ENCODE measurements around the gene RPGR. TPM values are rescaled to one million over a fixed set of nuclear protein-coding genes. Genes with fewer than 3 reads are reported as not detected.
A peak's percentile ranks its signal among the peaks of the same experiment; 100 is the strongest.

The RPGR gene, protein sequence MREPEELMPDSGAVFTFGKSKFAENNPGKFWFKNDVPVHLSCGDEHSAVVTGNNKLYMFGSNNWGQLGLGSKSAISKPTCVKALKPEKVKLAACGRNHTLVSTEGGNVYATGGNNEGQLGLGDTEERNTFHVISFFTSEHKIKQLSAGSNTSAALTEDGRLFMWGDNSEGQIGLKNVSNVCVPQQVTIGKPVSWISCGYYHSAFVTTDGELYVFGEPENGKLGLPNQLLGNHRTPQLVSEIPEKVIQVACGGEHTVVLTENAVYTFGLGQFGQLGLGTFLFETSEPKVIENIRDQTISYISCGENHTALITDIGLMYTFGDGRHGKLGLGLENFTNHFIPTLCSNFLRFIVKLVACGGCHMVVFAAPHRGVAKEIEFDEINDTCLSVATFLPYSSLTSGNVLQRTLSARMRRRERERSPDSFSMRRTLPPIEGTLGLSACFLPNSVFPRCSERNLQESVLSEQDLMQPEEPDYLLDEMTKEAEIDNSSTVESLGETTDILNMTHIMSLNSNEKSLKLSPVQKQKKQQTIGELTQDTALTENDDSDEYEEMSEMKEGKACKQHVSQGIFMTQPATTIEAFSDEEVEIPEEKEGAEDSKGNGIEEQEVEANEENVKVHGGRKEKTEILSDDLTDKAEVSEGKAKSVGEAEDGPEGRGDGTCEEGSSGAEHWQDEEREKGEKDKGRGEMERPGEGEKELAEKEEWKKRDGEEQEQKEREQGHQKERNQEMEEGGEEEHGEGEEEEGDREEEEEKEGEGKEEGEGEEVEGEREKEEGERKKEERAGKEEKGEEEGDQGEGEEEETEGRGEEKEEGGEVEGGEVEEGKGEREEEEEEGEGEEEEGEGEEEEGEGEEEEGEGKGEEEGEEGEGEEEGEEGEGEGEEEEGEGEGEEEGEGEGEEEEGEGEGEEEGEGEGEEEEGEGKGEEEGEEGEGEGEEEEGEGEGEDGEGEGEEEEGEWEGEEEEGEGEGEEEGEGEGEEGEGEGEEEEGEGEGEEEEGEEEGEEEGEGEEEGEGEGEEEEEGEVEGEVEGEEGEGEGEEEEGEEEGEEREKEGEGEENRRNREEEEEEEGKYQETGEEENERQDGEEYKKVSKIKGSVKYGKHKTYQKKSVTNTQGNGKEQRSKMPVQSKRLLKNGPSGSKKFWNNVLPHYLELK
- total RNA-seq (2014; rRNA removed; shearing (Covaris generic)), result 6.9 and 7.2 TPM in 2 replicates
- 6.7 and 9.9 TPM in 2 replicates for polyA plus RNA-seq (2015; cell fraction: cytosol; rRNA removed)
- 15.5 and 16.1 TPM in 2 replicates for polyA plus RNA-seq (2015; cell fraction: nucleus; rRNA removed)

GRCh38 chrX:38327007-38327774 is at the start of gene RPGR:
Gene RPGR, minus strand, starts transcription at chrX:38327509. Its CDS starts 142 bp downstream, at chrX:38327367.
- DNase-seq (ENCODE audit: low read depth), result peak; percentile 89

GRCh38 chrX:38376747-38377146 is 49.4 kb upstream of the RPGR start:
- no peak for DNase-seq (ENCODE audit: low read depth)

GRCh38 chrX:38375891-38376290 is 48.6 kb upstream of the RPGR start:
- peak; percentile 0 for DNase-seq (ENCODE audit: low read depth)

GRCh38 chrX:38374431-38374830 is 47.1 kb upstream of the RPGR start:
- DNase-seq (ENCODE audit: low read depth), result no peak

DNA sequence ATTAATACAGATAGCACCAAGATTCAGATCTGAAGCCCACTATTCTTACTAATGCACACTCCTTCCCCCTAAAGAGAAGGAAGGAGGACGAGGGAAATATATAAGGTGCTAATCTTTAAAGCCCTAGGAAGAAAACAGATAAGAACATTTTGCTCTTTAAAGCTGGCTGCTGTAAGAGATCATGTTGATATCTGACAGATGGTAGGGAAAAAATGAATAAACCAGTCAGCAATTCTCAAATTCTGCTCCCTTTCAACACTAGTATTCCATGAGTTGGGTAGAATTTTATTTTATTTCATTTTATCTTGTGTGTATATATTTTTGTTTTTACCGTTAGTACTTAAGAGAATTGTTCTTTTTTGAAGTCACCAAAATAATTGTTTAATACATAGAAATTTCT is 44.3 kb upstream of the RPGR start:
- DNase-seq (ENCODE audit: low read depth), result no peak

- no peak for DNase-seq (ENCODE audit: low read depth)
Measured at GRCh38 chrX:38368774-38369173, 41.5 kb upstream of the RPGR start.

DNA sequence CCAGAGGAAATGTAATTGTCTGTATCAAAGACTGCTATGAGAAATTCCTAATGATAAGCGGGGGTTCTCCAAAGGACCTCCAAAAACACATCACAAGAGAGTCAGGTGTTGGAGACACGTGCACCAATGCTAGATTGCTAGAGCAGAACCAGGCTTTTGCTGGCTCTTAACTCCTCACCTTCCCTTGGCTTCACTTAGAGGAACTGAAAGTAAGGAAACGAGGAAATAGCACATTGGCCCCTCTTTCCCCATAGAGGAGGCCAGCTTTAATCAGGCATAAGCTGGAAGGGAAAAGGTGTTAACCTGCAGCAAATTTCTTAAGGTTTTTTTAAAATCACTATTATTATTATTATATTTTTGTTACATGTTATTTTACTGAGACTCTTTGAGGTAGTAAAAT is 38.6 kb upstream of the RPGR start:
- DNase-seq (ENCODE audit: low read depth), result no peak

DNA sequence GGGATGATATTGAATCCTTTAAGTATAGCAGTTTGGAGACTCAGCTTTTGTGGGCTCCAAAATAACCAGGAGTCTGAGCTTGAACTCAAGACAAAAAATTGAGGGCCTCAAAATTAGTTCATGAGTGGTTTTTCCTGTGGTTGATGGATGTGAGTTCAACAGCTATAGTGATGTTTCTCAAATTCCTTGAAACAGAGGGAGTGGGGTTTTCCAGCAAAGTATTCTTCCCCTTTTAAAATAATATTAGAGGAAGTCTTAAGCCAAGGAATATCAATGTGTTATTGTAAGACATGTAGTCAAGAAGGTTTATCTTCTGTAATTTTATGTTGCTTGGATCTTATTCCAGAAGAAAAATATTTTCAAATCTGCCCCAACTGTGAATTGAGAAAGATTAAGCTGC is 35.7 kb upstream of the RPGR start:
- DNase-seq (ENCODE audit: low read depth), result no peak

GRCh38 chrX:38357747-38358673 is 30.7 kb upstream of the RPGR start:
- no peak for DNase-seq (ENCODE audit: low read depth)

DNA sequence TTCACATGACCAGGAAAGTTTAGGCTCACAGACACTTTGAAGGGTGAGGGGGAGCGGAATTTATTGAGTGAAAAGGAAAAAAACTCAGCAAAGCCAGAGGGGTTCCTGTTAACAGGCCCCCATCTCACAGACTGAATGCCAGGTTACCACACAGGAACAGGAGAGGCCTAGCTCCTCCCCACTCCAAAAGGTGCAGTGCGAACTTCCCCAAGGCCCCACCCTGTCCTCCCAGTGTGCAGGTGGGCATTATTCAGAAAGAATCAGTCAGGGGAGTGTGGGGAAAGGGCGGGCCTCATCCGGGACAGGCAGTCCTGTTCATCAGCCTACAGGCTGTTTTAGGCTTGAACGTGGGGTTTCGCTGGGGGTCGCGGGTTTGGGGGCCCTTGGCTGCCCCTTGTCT is 29.1 kb upstream of the RPGR start:
- DNase-seq (ENCODE audit: low read depth), result no peak

GRCh38 chrX:38352362-38352761 is 25.1 kb upstream of the RPGR start, which contains the start of gene OTC:
Gene OTC, plus strand, starts transcription at chrX:38352604. Its CDS starts 93 bp downstream, at chrX:38352697.
- DNase-seq (ENCODE audit: low read depth), result no peak

- DNase-seq (ENCODE audit: low read depth), result no peak
Measured at GRCh38 chrX:38351346-38351745, 24.0 kb upstream of the RPGR start.

DNA sequence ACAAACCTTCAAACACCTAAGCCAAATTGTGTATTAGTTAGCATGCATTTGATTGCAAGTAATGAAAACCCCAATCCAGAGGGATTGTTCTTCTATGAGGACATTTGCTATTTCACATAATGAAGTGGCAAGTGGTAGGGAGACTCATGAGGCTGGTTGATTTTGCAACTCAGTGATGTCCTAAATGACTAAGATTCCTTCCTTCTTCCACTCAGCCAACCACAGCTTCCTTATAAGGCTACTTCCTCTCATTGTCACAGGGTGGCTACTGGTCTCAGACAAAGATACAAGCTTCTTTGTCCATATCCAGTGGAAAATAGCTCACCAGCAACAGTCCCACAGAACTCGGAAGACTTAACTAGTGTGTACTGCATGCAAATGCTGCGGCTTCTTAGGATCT is 19.8 kb upstream of the RPGR start:
- DNase-seq (ENCODE audit: low read depth), result peak; percentile 84

- no peak for DNase-seq (ENCODE audit: low read depth)
Measured at GRCh38 chrX:38346150-38346549, 18.8 kb upstream of the RPGR start.

DNA sequence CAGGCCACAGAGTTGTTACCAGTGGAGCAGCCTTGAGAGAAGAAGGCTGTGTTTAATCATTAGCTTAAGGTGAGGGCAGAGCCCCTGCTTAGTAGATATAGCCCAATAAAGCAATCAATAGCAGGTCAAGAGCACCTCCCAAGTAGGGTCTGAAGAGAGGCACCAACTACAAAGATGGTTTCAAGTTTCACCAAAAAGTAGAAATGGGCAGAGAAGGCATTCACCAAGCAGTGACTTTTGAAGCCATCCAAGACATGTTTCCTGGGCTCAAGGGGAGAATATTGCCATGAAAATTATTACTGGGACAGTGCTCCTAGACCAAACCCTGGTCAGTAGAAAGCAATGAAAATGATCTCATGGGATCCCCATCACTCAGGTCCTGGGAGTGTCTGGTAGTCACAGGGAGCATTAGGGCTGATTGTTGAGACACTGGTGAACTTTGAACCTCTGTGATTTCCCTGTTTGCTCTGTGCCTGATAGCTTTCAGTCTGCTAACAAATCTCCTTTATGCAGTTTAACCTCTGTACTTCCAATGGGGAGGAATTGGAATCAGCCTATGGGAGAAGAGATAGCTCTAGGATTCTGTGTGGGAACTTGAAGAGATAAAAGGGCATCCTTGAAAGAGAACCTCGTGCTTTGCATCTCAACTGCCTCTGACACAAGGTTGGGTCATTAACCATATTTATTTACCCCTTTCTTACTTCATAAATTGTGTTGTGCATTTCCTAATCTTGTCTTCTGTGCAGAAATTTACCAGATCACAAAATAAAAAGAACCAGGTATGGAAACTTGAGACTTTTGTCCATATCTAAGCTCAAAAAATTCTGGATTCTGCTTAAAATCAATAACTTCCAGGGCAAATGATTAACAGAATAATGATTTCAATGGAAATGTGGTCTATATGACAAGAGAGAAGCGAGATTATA is 15.8 kb upstream of the RPGR start:
- no peak for DNase-seq (ENCODE audit: low read depth)

- no peak for DNase-seq (ENCODE audit: low read depth)
Measured at GRCh38 chrX:38341442-38341841, 14.1 kb upstream of the RPGR start.

DNA sequence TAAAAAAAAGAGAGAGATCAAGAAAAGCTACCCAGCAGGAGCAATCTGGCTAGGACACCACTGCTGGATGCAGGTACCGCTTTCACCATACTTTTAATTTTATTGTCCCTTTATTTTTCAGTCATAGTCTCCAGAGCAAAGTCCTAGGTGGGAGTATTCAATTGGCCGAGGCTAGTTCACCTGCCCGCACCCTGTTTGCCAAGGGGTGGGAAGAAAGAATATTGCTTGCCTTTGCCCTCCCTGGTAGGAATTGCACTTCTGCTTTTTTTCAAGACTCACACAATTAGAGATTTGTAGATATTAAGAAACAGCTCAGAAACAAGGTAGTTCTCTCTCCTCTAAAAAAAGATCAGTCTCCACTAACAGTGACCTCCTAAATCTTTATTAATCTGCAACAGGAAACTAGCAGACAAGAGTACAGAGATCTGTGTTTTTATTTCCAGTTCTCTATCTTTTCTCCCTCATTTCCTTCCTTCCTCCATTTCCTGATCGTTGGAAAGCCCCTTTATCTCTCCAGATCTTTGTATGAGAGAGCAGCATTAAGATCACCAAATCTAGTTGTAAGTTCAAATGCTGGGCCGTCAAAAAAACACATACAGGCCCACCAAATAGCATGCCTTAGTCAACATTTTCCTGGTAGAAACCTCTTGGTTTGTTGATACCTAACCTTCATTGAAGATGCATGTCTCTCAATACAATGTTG is 9.4 kb upstream of the RPGR start:
- no peak for DNase-seq (ENCODE audit: low read depth)

DNA sequence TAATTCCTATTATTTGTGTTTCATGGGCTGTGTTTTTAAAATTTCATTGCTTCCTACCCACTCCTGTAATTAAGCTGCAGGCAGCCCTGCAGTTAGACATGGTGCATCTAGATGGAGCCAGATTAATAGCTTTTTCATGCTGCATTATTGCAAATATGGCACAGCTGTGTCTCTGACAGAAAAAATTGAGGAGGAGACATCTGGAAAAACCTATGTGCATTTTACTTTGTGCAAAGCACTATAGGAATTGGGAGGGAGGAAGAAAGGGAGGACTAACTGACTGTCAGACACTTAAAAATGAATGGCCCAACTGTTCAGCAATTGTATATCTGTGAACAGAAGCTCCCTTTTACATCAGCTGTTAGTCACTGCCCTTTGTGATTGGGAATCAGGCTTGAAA is 8.1 kb upstream of the RPGR start:
- DNase-seq (ENCODE audit: low read depth), result no peak
